Peyer's patch (tissue), 4 donors: ENCODE measurements around the gene PIWIL4.

Source experiments
- POLR2A ChIP-seq, 2 donors: fragments of 450-650 bp; IDR thresholded peaks; one replicate each; pipeline ENCODE4 v1.5.1; 2017; ENCODE audit warnings: antibody characterized with exemption in 2 of 2, mild to moderate bottlenecking in 2 of 2, moderate library complexity in 2 of 2
- TF ChIP-seq, protein P1 (sequence below), 6 experiments: fragments of 450-650 bp in 4 of 6; fragments of 200-600 bp in 2 of 6; sonication (generic) in 1 of 6; IDR thresholded peaks; one replicate each; pipeline ENCODE4 v1.5.1; 2017 to 2019; ENCODE audit warnings: antibody characterized with exemption in 6 of 6, mild to moderate bottlenecking in 3 of 6, moderate library complexity in 1 of 6

DNA sequence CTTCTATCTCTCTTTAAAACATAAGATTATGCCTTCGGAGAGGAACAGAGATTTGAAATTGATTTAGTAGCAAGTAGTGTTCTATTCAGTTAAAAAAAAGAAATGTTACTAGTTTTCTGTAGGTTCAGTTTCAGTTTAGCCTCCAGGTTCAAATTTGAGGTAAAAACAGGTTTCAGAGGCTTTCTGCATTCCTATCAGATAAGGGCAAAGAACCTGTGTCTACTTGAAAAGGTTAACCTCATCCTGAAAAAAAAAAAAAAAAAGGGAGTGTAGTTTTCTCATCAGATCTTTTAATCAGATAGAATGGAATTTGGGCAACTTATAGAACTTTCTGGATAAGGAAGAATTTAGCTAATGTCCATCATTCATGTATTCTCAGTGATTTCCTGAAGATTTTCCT lies 42.8 kb upstream of the PIWIL4 start:
- TF ChIP-seq, protein P1, sequence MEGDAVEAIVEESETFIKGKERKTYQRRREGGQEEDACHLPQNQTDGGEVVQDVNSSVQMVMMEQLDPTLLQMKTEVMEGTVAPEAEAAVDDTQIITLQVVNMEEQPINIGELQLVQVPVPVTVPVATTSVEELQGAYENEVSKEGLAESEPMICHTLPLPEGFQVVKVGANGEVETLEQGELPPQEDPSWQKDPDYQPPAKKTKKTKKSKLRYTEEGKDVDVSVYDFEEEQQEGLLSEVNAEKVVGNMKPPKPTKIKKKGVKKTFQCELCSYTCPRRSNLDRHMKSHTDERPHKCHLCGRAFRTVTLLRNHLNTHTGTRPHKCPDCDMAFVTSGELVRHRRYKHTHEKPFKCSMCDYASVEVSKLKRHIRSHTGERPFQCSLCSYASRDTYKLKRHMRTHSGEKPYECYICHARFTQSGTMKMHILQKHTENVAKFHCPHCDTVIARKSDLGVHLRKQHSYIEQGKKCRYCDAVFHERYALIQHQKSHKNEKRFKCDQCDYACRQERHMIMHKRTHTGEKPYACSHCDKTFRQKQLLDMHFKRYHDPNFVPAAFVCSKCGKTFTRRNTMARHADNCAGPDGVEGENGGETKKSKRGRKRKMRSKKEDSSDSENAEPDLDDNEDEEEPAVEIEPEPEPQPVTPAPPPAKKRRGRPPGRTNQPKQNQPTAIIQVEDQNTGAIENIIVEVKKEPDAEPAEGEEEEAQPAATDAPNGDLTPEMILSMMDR (IDR thresholded peaks at IDR 0.05) = no peak
- no peak for TF ChIP-seq POLR2A (IDR thresholded peaks at IDR 0.05)
